ENCODE data around the gene MAG.

MAG gene

DNA sequence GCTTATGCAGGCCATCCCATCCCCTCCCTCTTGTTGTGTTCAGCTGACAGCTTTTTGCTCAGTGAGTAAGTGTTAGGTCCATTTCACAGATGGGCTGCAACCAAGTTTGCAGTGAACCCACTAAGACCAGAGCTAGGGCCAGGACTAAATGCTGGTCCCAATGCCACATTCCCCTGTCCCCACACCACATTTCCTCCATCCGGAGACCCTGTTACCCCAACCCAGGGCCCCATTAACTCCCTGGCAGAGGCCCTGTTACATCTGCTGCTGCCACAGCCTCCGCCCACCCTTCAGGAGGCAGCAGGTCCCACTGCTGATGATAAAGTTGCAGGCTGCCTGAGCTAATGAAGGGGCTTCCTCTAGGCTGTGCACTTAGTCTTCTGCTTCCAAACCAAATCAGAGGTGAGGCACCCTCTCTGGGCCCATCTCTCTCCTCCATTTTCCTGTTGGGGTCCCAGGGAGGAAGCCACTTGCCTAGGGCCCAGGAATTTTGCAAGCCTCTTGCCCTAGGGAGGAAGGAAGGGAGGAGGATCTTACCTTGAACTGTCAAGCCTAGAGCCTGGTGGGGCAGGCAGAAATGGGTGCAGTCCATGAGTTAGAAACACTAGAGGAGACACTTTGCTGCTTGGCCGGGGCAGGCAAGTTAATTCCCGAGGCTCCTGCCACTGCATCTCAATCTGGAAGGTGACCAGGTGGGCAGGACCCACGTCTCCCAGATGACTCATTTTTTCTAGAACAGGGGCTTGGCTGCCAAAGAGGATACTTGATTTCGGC lies 26.6 kb upstream of the MAG start:
- no peak for DNase-seq

- DNase-seq, result no peak
These were observed 26.0 kb upstream of the MAG start for GRCh38 chr19:35265900-35266519.

DNA sequence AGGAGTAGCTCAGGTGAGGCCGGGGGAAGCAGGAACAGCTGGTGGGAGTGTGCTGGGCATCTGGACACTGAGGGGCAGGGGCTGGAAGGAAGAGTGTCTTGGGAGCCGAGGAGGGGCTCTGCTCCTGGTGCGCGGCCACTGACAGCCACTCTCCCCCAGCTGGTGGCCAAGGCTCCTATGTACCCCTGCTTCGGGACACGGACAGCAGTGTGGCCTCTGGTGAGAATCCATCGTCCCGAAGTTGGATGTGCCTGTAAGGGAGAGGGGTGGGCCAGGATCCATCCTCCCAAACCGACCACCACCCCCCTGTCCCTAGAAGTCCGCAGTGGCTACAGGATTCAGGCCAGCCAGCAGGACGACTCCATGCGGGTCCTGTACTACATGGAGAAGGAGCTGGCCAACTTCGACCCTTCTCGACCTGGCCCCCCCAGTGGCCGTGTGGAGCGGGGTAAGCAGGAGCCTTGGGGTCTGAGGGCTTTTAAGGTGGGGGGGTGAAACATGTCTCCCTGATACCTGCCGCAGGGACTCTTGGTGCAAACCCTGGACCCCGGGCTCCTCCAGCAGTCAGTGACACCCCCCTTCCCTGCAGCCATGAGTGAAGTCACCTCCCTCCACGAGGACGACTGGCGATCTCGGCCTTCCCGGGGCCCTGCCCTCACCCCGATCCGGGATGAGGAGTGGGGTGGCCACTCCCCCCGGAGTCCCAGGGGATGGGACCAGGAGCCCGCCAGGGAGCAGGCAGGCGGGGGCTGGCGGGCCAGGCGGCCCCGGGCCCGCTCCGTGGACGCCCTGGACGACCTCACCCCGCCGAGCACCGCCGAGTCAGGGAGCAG lies 25.2 kb upstream of the MAG start:
- no peak for DNase-seq

DNA sequence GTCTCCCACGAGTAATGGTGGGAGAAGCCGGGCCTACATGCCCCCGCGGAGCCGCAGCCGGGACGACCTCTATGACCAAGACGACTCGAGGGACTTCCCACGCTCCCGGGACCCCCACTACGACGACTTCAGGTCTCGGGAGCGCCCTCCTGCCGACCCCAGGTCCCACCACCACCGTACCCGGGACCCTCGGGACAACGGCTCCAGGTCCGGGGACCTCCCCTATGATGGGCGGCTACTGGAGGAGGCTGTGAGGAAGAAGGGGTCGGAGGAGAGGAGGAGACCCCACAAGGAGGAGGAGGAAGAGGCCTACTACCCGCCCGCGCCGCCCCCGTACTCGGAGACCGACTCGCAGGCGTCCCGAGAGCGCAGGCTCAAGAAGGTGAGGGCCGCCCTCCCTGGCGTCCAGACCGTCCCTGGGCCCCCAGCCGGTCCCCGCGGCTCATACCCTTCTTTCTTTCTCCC lies 24.6 kb upstream of the MAG start:
- peak; percentile 70 for DNase-seq

DNA sequence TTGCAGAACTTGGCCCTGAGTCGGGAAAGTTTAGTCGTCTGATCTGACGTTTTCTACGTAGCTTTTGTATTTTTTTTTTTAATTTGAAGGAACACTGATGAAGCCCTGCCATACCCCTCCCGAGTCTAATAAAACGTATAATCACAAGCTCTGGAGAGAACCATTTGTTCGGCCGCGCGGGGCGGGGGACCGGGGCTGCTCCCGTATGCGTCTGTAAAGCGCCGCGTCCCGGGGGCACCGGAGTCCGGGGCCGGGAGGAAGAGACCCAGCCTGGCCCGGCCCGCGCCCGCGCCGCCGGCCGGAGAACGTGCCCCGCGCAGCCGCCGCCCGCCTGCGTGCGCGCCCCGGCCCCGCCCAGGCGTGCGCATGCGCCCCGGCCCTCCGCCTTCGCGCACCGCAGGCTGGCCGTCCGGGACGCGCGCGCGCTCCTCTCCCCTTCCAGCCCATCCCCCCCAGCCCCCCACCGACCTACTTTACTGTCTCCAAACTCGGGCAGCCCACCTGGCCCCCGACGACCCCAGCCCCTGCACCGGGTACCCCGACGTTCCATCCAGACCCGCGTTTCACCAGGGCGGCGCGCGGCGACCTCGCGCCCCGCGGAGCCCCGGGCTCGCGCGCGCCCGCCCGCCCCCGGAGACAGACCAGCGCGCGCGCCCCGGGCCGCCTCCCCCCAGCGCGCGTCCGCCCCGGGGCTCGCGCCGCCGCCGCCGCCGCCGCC lies 24.0 kb upstream of the MAG start:
- DNase-seq, result peak; percentile 83

GRCh38 chr19:35268536-35269437 lies 23.2 kb upstream of the MAG start, which contains the start of gene USF2:
USF2 (plus strand) TSS chr19:35268962; CDS start chr19:35269102, 140 bp downstream.
- peak; percentile 79 for DNase-seq

DNA sequence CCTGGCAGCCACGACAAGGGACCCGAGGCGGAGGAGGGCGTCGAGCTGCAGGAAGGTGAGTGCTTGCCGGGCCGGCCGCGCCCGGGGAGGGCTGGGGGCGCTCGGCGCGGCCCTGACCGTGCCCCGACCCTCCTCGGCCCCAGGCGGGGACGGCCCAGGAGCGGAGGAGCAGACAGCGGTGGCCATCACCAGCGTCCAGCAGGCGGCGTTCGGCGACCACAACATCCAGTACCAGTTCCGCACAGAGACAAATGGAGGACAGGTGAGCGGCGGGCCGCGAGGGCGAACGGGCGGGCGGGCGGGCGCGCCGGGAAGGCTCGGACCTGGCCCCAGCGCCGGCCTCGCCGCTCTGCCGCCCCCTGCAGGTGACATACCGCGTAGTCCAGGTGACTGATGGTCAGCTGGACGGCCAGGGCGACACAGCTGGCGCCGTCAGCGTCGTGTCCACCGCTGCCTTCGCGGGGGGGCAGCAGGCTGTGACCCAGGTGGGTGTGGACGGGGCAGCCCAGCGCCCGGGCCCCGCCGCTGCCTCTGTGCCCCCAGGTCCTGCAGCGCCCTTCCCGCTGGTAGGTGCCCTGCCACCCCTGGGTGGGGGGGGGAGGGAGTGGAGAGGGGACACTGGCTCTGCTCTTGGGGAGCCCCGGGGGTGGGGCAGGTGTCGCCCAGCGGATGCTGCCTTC lies 22.4 kb upstream of the MAG start:
- DNase-seq, result peak; percentile 93

DNA sequence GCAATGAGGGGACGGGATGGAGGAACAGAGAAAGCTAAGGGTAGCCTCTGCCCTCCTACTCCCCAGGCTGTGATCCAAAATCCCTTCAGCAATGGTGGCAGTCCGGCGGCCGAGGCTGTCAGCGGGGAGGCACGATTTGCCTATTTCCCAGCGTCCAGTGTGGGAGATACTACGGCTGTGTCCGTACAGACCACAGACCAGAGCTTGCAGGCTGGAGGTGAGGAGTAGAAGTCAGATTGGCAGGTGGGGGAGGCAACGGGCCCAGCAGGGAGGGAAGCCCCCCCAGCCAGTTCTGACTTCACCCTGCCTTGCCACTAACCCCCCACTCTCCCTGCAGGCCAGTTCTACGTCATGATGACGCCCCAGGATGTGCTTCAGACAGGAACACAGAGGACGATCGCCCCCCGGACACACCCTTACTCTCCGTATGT lies 21.6 kb upstream of the MAG start:
- no peak for DNase-seq

DNA sequence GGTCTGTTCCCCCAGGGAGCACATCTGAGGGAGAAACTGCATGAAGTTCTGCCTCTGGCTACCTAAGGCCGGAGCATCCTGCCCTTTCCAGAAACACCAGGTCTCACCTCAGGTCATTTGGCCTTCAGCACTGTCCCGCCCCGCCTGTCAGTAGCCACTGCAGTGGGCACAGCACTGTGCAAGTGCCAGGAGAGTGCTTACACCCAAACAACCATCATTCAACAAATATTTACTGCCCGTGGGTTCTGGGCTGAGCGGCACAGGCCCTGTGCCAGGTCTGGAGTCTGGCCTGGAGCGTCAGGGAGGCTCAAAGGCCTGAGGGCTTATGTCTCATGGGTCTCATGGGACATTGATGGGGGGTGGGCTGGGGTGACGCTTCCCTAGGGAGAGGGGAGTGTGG lies 20.4 kb upstream of the MAG start:
- no peak for DNase-seq

DNA sequence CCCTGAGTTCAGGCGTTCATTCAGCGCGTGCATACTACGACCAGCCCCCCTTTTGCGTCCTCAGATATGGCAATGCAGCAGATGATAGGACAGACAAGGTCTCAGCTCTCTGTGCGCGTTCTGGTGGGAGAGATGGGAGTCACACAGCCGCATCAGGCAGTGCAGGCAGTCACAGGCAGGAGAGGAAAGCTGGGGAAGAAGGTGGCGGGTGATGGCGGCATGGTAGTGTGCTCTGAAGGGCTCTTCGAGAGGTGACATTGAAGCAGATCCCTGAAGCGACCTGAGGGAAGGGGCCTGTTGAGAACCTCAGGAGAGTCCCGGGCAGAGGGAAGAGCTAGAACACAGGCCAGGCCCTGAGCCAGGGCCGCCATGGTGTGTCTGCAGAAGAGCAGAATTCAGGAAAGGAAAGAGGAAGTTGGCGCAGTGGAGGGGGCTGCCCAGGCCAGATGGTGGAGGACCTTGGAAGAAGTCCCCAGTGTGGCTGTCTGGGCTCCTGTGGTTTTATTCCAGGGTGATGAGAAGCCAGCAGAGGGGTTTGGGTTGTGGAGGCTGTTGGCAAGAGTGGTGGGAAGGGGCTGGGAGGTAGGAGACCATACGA lies 19.7 kb upstream of the MAG start:
- no peak for DNase-seq

GRCh38 chr19:35272954-35273649 lies 18.9 kb upstream of the MAG start:
- no peak for DNase-seq

DNA sequence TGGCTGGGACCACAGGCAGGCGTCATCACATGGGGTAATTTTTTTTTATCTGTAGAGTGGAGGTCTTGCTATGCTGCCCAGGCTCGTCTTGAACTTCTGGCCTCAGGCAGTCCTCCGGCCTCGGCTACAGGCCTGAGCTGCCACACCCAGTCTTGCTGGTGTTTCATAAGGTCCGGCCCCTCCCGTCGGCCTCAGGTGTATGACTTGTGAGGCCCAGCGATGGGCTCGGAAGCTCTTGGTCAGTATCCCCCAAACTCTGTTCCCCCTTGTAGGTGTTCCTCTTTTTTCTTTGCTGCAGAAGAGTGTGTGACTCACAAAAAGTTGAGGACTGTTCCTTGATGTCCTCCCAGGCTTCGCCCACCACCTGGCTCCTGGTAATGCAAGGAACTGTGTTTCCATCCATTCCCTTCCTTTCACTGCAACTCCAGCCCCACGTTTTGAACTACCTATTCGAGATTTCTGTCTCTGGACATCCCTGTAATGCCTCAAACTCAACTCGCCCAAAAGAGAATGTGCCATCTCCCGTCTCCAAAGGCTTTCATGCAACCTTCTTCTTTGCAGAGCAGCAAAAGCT lies 18.2 kb upstream of the MAG start:
- DNase-seq, result no peak

GRCh38 chr19:35274323-35274722 lies 17.6 kb upstream of the MAG start:
- DNase-seq, result no peak

DNA sequence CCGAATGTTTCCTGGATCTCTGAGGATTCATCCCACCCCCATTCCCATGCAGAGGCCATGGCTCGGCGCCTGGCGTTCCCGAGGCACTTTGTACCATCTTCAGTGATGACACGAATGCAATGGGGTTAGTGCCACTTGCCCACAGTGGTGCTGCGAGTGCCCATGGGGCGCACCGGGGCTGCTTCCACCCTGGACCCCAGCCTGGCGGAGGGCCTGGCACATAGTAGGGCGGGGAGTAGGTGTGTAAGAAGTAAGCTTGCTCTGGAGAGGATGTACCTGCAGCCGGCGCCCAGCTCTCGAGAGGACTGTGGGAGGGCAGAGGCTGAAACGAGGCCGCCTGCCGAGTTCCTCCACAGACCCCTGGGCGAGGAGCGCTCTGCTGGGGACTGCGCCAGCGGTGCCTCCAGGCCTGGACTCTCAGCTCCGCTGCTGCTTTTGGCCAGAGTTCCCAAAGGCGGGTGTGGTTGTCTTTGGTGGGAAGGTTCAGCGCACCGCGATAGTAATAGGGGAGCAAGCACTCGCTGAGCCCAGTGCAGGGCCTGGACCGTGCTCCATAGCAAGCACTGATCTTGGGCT lies 15.2 kb upstream of the MAG start:
- DNase-seq, result no peak

GRCh38 chr19:35278578-35279284 lies 13.2 kb upstream of the MAG start:
- DNase-seq, result no peak

DNA sequence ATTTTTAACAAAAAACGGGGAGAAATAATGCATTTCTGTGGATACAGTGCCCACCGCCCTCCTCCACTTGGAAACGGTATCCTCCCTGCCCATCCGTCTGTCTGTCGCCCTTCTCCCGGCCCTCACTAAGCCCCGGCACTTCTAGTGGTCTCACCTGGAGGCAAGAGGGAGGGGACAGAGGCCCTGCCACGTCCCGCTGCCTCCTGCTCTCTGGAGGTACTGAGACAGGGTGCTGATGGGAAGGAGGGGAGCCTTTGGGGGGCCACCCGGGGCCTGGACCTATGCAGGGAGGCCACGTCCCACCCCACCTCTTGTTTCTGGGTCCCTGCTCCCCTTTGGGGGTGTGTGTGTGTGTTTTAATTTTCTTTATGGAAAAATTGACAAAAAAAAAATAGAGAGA lies 12.6 kb upstream of the MAG start:
- DNase-seq, result no peak

DNA sequence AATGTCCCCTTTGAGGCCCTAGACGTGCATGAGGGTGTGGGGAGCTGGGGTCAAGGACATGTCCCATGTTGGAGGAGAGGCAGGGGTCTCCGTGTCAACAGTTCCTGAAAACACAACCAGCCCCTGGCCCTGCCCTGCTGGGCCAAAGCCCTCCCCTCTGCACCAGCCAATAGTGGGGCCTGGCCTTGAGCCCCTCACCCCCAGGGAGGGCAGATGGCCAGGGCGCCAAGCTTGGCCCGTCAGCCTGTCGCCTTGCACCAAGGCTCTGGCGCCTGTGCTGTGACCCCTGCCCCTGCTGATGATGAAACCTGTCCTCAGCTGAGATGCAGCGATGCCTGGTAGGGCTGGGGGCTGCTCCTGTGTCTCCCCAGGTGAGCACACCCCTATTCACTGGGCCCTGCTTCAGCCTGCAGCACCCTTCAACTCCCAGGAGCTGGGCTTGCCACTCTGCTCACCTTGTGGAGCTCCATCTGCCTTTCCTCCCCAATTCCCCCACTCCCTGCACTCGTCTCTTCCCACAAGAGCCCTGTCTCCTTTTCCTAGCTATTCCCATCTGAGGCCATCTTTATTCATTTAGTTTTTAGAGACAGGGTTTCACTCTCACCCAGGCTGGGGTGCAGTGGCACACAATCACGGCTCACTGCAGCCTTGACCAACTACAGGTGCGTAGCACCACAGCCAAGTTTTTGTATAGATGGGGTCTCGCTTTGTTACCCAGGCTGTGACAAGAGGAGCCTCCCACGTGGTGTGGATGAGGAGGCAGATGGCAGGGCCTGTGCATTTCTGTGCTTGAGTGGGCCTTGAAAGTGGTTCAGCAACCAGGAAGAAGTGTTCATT lies 11.8 kb upstream of the MAG start:
- no peak for DNase-seq

DNA sequence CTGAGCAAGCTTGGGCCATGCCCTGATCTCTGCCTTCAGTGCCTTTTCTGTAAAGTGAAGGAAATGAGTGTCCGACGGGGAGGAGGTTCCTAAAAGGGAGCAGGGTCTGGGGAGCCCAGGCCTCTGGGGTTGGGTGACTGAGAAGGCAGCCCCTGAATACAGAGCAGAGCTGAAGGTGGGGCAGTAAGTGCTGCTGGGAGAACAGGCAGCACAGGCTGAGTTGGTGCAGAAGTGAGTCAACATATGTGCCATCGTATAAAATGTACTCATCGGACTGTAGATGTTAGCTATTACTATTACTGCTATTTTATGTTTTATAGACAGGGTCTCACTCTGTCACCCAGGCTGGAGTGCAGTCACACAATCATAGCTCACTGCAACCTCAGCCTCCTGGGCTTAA lies 10.7 kb upstream of the MAG start:
- no peak for DNase-seq
